DOHH2 (cell line): ENCODE results near the gene CPED1.

Source experiments
- H3F3A ChIP-seq: fragments of 200-600 bp; sonication (generic), shearing (Covaris generic); 2 replicates; pipeline ENCODE4 v1.6.0; 2016; ENCODE audit warnings: antibody characterized with exemption, mild to moderate bottlenecking; ENCODE audit not compliant: control insufficient read depth, insufficient read depth
- H3K27ac ChIP-seq: fragments of 200-600 bp; sonication (generic); 2 replicates; pipeline ENCODE4 v1.5.1; 2014; ENCODE audit warnings: low read depth, mild to moderate bottlenecking, low read length, moderate library complexity
- H3K27me3 ChIP-seq: fragments of 200-600 bp; sonication (generic); 2 replicates; pipeline ENCODE4 v1.6.1; 2014; ENCODE audit warnings: mild to moderate bottlenecking, low read length, mixed read lengths; ENCODE audit not compliant: control insufficient read depth
- H3K36me3 ChIP-seq: fragments of 200-600 bp; sonication (generic); 2 replicates; pipeline ENCODE4 v1.6.1; 2014; ENCODE audit warnings: mild to moderate bottlenecking, low read length, moderate library complexity, mixed read lengths; ENCODE audit not compliant: control insufficient read depth
- H3K4me1 ChIP-seq: fragments of 200-600 bp; sonication (generic); 2 replicates; pipeline ENCODE4 v1.6.1; 2014; ENCODE audit warnings: mild to moderate bottlenecking, low read length, mixed read lengths; ENCODE audit not compliant: control insufficient read depth
- H3K4me2 ChIP-seq: fragments of 200-600 bp; sonication (generic); 2 replicates; pipeline ENCODE4 v1.6.0; 2014; ENCODE audit warnings: mild to moderate bottlenecking, low read length, moderate library complexity
- H3K4me3 ChIP-seq: fragments of 200-600 bp; sonication (generic); 2 replicates; pipeline ENCODE4 v1.5.1; 2014; ENCODE audit warnings: mild to moderate bottlenecking, low read length, mixed read lengths
- H3K79me2 ChIP-seq: fragments of 200-600 bp; sonication (generic); 2 replicates; pipeline ENCODE4 v1.6.1; 2014; ENCODE audit warnings: mild to moderate bottlenecking, low read length, mixed read lengths; ENCODE audit not compliant: control insufficient read depth
- H3K9me2 ChIP-seq: fragments of 200-600 bp; sonication (generic); replicated peaks from 2 replicates; pipeline ENCODE4 v1.6.1; 2014; ENCODE audit warnings: mild to moderate bottlenecking, low read length, mixed read lengths; ENCODE audit not compliant: control insufficient read depth
- H3K9me3 ChIP-seq: fragments of 200-600 bp; sonication (generic); 2 replicates; pipeline ENCODE4 v1.6.1; 2014; ENCODE audit warnings: antibody characterized with exemption, low read length, mixed read lengths; ENCODE audit not compliant: control insufficient read depth, insufficient read depth
- H4K20me1 ChIP-seq: fragments of 200-600 bp; sonication (generic); 2 replicates; pipeline ENCODE4 v1.6.0; 2014; ENCODE audit warnings: low read depth, mild to moderate bottlenecking, antibody characterized with exemption, low read length, moderate library complexity; ENCODE audit not compliant: control insufficient read depth, insufficient read depth
- CTCF ChIP-seq: fragments of 200-600 bp; sonication (generic); IDR thresholded peaks from one replicate; pipeline ENCODE4 v1.5.1; 2014; ENCODE audit warnings: antibody characterized with exemption, mild to moderate bottlenecking, low read depth, low read length; ENCODE audit not compliant: poor library complexity, severe bottlenecking
- EZH2phosphoT487 ChIP-seq: fragments of 200-600 bp; sonication (generic); IDR thresholded peaks from 2 replicates; pipeline ENCODE4 v1.6.1; 2017; ENCODE audit warnings: borderline replicate concordance, mild to moderate bottlenecking, antibody characterized with exemption, low read length, moderate library complexity, mixed read lengths

Gene CPED1

DNA sequence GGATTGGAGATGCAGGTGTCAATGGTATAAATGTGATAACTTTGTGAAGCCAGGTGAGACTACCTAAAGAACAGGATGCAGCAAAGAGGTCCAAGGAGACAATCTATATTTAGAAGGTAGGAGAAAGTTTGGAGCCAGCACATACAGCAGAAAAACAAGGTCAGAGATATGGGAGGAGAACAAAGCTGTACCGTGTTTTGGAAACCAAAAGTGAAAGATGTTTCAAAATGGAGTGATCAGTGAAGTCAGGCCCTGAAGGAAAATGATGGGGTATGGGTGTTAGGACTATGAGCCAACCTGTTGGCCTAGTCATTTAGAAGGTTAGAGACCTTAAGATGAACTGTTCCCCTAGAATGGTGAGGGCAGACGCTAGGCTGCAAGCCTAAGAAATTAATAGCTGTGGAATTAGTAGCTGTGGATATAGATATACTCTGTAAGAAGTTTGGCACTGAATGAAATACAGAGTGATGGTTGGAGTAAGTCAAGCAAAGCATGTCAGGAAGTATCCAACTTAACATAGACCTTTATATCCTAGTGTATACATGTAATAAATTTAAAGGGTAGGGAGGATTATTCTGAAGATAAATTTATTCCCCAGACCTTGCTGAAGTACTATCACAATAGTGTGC, 190.5 kb downstream of the CPED1 start:
- Histone ChIP-seq H4K20me1 (no peaks in the 10 kb centered on the region), H3K27me3 (no peaks in the 10 kb centered on the region), H3K9me2 (no peaks in the 10 kb centered on the region), H3K4me1 (peaks cover 75% of the 10 kb centered on the region), H3F3A (peaks cover 5% of the 10 kb centered on the region; the same call in 1 of the 2 replicates), H3K4me2 (peak overlapping the region; percentile 77), H3K4me3 (peak overlapping the region; percentile 62; the same call in 1 of the 2 replicates), H3K36me3 (peaks cover 18% of the 10 kb centered on the region), H3K27ac (peak overlapping the region; percentile 90), H3K79me2 (no peaks in the 10 kb centered on the region), H3K9me3 (no peaks in the 10 kb centered on the region)
- no peak for TF ChIP-seq EZH2phosphoT487
- no peak for TF ChIP-seq CTCF

DNA sequence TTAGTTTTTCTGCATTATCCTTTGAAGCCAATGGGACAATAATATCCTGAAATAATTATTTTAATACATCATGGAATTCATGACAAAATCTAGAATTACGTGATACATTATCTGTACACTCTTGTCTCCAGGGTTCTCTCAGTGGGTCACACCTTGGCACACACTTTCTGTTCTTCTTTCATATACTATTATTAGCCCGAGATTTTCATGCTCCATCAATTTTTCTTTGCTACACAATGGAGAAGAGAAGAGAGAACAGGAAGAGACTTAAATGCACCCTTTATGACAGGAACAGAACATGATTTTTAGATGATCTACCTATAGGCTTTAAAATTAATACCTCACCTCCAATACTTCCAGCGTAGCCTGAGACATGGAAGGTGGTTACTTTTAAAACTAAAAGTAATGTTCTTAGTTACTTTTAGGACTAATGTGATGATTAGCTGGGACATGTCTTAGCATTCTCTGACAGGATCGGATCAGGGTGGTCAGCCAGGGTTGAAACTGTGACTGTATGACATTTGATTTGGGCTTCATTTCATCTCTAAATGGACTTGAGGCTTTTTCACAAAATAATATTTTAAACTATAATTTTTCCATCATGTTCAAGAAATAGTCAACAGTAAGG, 192.0 kb downstream of the CPED1 start:
- Histone ChIP-seq H3K27ac (peak overlapping the region; percentile 90), H3K27me3 (no peaks in the 10 kb centered on the region), H3K4me1 (peaks cover 86% of the 10 kb centered on the region), H3K4me3 (peak overlapping the region; percentile 62), H3K9me3 (no peaks in the 10 kb centered on the region), H4K20me1 (no peaks in the 10 kb centered on the region), H3K9me2 (no peaks in the 10 kb centered on the region), H3F3A (peaks cover 5% of the 10 kb centered on the region; the same call in 1 of the 2 replicates), H3K36me3 (peaks cover 18% of the 10 kb centered on the region), H3K79me2 (no peaks in the 10 kb centered on the region), H3K4me2 (peak overlapping the region; percentile 77)
- TF ChIP-seq CTCF (no peak), EZH2phosphoT487 (no peak)

DNA sequence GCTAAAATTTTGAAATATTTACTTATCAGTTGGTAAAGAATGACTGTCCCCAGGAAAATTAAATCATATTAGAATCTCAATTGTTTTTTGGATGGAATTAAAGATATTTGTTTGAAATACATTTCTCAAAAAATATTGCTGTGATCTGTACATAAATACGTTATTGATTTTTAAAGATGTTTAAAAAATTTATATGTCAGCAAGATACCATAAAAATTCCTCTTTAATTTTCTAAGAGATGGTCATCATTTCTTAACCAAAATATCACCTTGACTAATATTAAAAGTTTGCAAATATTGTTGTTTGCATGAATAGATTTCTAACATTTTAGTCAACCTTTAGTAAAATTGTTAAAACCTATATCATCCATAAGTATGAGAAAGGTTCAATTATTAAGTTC, 192.8 kb downstream of the CPED1 start:
- H3K4me3 ChIP-seq = peak overlapping the region; percentile 62
- H3K27ac ChIP-seq = peak overlapping the region; percentile 90

More for the DNA sequence above, 192.8 kb downstream of the CPED1 start:
- Histone ChIP-seq H3K79me2 (no peaks in the 10 kb centered on the region), H3K36me3 (peaks cover 18% of the 10 kb centered on the region), H4K20me1 (no peaks in the 10 kb centered on the region), H3K9me3 (no peaks in the 10 kb centered on the region), H3K4me1 (peaks cover 86% of the 10 kb centered on the region), H3F3A (peaks cover 5% of the 10 kb centered on the region; the same call in 1 of the 2 replicates), H3K4me2 (peak overlapping the region; percentile 77), H3K27me3 (no peaks in the 10 kb centered on the region), H3K9me2 (no peaks in the 10 kb centered on the region)
- TF ChIP-seq CTCF (no peak), EZH2phosphoT487 (no peak)
